Heart left ventricle (tissue), 16 donors: ENCODE results near the gene RCL1. TPM values are rescaled to one million over a fixed set of nuclear protein-coding genes. Genes with fewer than 3 reads are reported as not detected.

ENCODE experiments used
- ATAC-seq, 4 donors: fragments of 200-7000 bp; cut with Tn5 transposase; one replicate each; pipeline ENCODE4 v1.9.1; 2020 to 2022; ENCODE audit warnings: moderate library complexity in 4 of 4, mild to moderate bottlenecking in 3 of 4, moderate number of reproducible peaks in 1 of 4
- DNase-seq, 5 donors: peaks; one replicate each; pipeline ENCODE4 v3.0.0-alpha.2; 2020
- H3K27ac ChIP-seq, 12 donors: fragments of 200-600 bp; sonication (generic) in 4 of 12; one replicate each; pipeline versions ENCODE4 v1.5.0 to v1.8.0; 2016 to 2022; ENCODE audit warnings: mild to moderate bottlenecking in 2 of 12
- H3K27me3 ChIP-seq, 9 donors: fragments of 200-600 bp; sonication (generic) in 2 of 9; one replicate each; pipeline versions ENCODE4 v1.5.1 to v1.8.0; 2016 to 2022; ENCODE audit warnings: mild to moderate bottlenecking in 3 of 9
- H3K36me3 ChIP-seq, 9 donors: fragments of 200-600 bp; sonication (generic) in 2 of 9; one replicate each; pipeline versions ENCODE4 v1.5.0 to v1.8.0; 2018 to 2022; ENCODE audit warnings: mild to moderate bottlenecking in 2 of 9
- H3K4me1 ChIP-seq, 12 donors: fragments of 200-600 bp; sonication (generic) in 4 of 12; one replicate each; pipeline versions ENCODE4 v1.5.0 to v1.8.0; 2016 to 2022; ENCODE audit warnings: mild to moderate bottlenecking in 3 of 12
- H3K4me3 ChIP-seq, 12 donors: fragments of 200-600 bp; sonication (generic) in 4 of 12; one replicate each; pipeline versions ENCODE4 v1.5.0 to v1.8.0; 2017 to 2022; ENCODE audit warnings: mild to moderate bottlenecking in 9 of 12, moderate library complexity in 4 of 12
- H3K9me3 ChIP-seq, 12 donors: fragments of 200-600 bp; sonication (generic) in 4 of 12; one replicate each; pipeline versions ENCODE4 v1.5.0 to v1.8.0; 2016 to 2022; ENCODE audit warnings: mild to moderate bottlenecking in 1 of 12
- POLR2A ChIP-seq, 2 donors: fragments of 450-650 bp; IDR thresholded peaks; one replicate each; pipeline ENCODE4 v1.6.1; 2017; ENCODE audit warnings: antibody characterized with exemption in 2 of 2, mild to moderate bottlenecking in 2 of 2, moderate library complexity in 2 of 2
- WGBS, 4 donors: extraction: QIAGEN DNeasy Blood & Tissue Kit in 2 of 4; methylation state at CpG; one replicate each; pipeline versions ENCODE4 v1.1.5 to v1.1.7; 2013 to 2018; 5-methylcytosine and 5-hydroxymethylcytosine counted together
- intact Hi-C, 10 donors: fragments of 100-400 bp; cut with DNase I; formaldehyde crosslinking; loops; one replicate each; pipeline versions ENCODE4 v1.11.1 to v1.14.2; 2022
- polyA plus RNA-seq, 2 donors: library from polyadenylated mRNA; stranded (reverse); fragments of 200-250 nt; gene quantifications; one replicate each; pipeline ENCODE4 v1.2.3, GENCODE V29; 2013
- total RNA-seq, 9 donors: library from RNA; depleted of rRNA in 2 of 9; stranded (reverse); fragments of >200 nt in 2 of 9; fragmentation: NEBNext Ultra II Directional in 3 of 9; extraction: Animal tissue kit (Norgen Biotek cat#: 25700) in 3 of 9; gene quantifications; one replicate each; pipeline versions ENCODE4 v1.1.0 to v1.2.4, GENCODE V29; 2016 to 2023
- TF ChIP-seq, protein P1 (sequence below), 12 donors: fragments of 200-600 bp; sonication (generic) in 4 of 12; IDR thresholded peaks; one replicate each; pipeline versions ENCODE4 v1.5.0 to v1.8.0; 2018 to 2022; ENCODE audit warnings: antibody characterized with exemption in 12 of 12, mild to moderate bottlenecking in 5 of 12
- donor health status: ischemic (EF 13 %, LVEDD 7.1; RV severe dilation, severe dysfunction).
- donor health status: healthy with polysubstance abuse.
- donor health status: DM: no; HTN: yes; CAD: no.
- donor health status: DM: no; HTN: no; CAD: no.
- donor health status: ischemic (EF 25% LVEDD 6.9; RV normal size, moderate dysfunction).
- donor health status: ischemic (EF 25% LVEDD 5.7; RV mildly dilated, moderate dysfunction).
- donor health status: healthy.
- donor health status: DM: yes; HTN: yes; CAD: no.
- donor health status: ischemic (EF 35%, LVEDD 5.7; RV mildly dilated, moderate dysfunction).
- donor health status: nonischemic (EF 11% LVEDD 7.7; RV severe dilation, severe dysfunction).
- donor health status: DM: yes; HTN: yes; CAD: no.
- donor health status: PGD.
- donor health status: ischemic (EF 29% LVEDD 5.4; RV normal size, mild dysfunction).
- donor health status: nonischemic (EF 23%, LVEDD 6.1; RV moderate dilation, normal function).

The RCL1 gene
- total and polyA plus RNA-seq, 11 donors, result 3.8 to 11.3 (median 7.2) TPM

DNA sequence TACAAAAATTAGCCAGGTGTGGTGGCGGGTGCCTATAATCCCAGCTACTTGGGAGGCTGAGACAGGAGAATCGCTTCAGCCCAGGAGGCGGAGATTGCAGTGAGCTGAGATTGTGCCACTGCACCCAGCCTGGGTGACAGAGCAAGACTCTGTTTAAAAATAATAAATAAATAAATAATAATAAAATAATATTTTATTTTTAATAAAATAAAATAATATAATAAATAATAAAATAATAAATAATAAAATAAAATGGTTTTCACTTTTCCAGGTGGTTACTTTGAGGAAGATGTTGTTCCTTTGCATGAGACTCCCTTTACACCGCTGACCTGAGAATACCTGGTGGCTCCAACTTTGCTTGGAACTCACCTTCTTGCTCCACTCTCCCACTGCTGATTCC is 82.8 kb downstream of the RCL1 start:
- no peaks in the 10 kb centered on the region for H3K27me3 ChIP-seq
- H3K4me1 ChIP-seq, result peaks cover 0 to 3% (median 0%) of the 10 kb centered on the region in 12 donors
- H3K9me3 ChIP-seq, result no peaks in the 10 kb centered on the region
- 96 to 98% (median 97%) methylated on average over 4 of the region's 4 CpGs for WGBS, 4 donors
- no peak overlapping the region for H3K4me3 ChIP-seq
- TF ChIP-seq POLR2A (IDR thresholded peaks at IDR 0.05), result no peak
- H3K36me3 ChIP-seq, result no peaks in the 10 kb centered on the region
- no peak for DNase-seq
- intact Hi-C loops, result no loop called here
- H3K27ac ChIP-seq, result no peak overlapping the region
- ATAC-seq, result no peak

DNA sequence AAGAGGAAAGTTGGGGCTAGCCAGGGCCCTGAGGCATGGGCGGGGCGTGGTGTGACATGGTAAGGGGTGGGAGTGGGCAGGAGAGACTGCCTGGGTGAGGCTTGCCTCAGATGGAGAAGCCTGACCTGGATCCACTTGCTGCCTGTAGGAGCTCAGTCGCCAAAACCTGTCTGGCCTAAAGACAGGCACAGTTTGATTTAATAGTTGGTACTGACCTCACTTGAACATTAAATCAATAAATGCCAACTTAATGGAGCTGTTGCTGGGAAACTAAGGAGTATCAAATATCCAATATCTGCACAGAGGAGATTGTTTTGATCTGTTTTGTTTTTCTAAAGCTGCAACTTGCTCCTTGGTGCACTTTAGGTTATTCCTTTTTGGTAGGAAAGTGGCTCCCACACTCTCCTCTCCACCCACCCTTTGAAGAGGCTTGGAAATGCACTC is 86.4 kb downstream of the RCL1 start:
- TF ChIP-seq POLR2A (IDR thresholded peaks at IDR 0.05), result no peak
- TF ChIP-seq, protein P1, sequence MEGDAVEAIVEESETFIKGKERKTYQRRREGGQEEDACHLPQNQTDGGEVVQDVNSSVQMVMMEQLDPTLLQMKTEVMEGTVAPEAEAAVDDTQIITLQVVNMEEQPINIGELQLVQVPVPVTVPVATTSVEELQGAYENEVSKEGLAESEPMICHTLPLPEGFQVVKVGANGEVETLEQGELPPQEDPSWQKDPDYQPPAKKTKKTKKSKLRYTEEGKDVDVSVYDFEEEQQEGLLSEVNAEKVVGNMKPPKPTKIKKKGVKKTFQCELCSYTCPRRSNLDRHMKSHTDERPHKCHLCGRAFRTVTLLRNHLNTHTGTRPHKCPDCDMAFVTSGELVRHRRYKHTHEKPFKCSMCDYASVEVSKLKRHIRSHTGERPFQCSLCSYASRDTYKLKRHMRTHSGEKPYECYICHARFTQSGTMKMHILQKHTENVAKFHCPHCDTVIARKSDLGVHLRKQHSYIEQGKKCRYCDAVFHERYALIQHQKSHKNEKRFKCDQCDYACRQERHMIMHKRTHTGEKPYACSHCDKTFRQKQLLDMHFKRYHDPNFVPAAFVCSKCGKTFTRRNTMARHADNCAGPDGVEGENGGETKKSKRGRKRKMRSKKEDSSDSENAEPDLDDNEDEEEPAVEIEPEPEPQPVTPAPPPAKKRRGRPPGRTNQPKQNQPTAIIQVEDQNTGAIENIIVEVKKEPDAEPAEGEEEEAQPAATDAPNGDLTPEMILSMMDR (IDR thresholded peaks at IDR 0.05), result no peak
- Histone ChIP-seq H3K27ac (no peak overlapping the region), H3K9me3 (no peaks in the 10 kb centered on the region), H3K4me3 (no peak overlapping the region), H3K27me3 (no peaks in the 10 kb centered on the region), H3K36me3 (no peaks in the 10 kb centered on the region), H3K4me1 (no peaks in the 10 kb centered on the region)
- WGBS, 4 donors, result 94 to 98% (median 96%) methylated on average over 3 of the region's 3 CpGs
- intact Hi-C loops, result no loop called here
- no peak for ATAC-seq
- no peak for DNase-seq

DNA sequence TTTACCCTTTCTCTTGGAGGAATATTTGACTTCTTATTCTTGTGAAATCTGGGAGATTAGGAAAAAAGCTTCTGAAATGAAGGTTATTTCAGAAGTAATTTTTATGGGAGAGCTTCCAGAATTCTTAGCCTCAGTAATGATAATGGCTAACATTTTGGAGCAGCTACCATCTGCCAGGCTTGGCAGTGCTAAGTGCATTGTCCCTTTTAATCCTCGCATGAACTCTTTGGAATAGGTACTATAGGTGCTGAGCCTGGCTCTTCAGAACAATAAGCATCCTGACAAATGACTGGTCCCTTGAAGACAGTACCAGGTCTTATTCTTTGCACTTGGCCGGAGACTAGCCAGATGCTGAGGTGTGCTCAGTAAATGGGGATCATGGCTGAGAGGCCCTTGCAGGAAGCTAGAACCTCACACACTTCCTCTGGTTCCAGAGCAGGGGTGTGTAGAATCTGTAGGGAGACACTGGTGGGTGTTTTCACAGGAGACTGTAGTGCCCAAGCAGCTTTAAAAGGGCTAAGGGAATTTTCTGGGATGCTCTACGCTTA is 90.7 kb downstream of the RCL1 start:
- Histone ChIP-seq H3K4me3 (no peak overlapping the region), H3K36me3 (peaks cover 0 to 5% (median 0%) of the 10 kb centered on the region in 9 donors), H3K27ac (no peak overlapping the region), H3K27me3 (no peaks in the 10 kb centered on the region), H3K4me1 (peaks cover 0 to 8% (median 0%) of the 10 kb centered on the region in 12 donors), H3K9me3 (no peaks in the 10 kb centered on the region)
- no peak for TF ChIP-seq POLR2A (IDR thresholded peaks at IDR 0.05)
- no peak for DNase-seq
- intact Hi-C loops, result no loop called here
- 87 to 98% (median 95%) methylated on average over 2 to 3 of the region's 3 CpGs for WGBS, 4 donors
- no peak for ATAC-seq

DNA sequence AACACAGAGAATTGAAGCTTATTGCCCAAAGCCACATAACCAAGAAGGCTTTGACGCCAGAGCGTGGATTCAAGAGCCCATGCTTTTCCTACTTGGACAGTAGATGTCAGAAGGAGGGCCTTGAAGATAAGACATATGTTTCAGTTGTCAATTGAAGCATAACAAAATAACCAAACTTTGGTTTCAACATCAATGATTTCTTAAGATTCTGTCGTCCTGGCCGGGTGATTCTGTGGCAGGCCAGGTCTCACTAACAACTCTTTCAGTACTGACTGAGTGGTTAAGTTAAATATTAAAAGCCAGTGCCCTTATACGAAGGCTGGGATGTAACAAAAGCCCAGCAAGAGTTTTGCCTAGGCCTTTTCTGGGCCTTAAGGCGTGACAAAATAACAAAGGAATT is 94.0 kb downstream of the RCL1 start:
- Histone ChIP-seq H3K9me3 (no peaks in the 10 kb centered on the region), H3K36me3 (peaks cover 0 to 5% (median 0%) of the 10 kb centered on the region in 9 donors), H3K4me1 (peaks cover 0 to 8% (median 0%) of the 10 kb centered on the region in 12 donors), H3K27ac (no peak overlapping the region), H3K4me3 (no peak overlapping the region), H3K27me3 (no peaks in the 10 kb centered on the region)
- DNase-seq (no peak), ATAC-seq (no peak)
- intact Hi-C loops, result no loop called here
- TF ChIP-seq, protein P1 (IDR thresholded peaks at IDR 0.05), result no peak
- no peak for TF ChIP-seq POLR2A (IDR thresholded peaks at IDR 0.05)
- WGBS, 4 donors, result 72 to 80% (median 78%) methylated on average over 6 of the region's 6 CpGs

DNA sequence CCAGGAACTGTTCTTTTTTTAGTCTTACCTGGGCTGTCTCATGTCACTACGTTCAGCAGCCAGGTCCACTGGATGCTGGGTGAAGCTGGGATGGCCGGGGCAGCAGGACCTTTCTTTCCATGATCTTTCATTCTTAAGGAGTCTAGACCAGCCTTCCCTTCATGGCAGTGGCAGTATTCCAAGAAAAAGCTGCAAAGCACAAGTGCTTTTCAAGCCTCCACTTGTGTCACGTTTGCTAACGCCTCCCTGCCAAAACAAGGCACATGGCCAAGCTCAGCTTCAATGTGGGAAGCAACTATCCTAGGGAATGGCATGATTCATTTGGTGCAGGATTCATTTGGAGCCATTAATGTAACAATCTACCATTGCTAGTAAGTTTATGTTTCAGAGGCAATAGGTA is 94.8 kb downstream of the RCL1 start:
- Histone ChIP-seq H3K27me3 (no peaks in the 10 kb centered on the region), H3K4me3 (no peak overlapping the region), H3K4me1 (peaks cover 0 to 8% (median 0%) of the 10 kb centered on the region in 12 donors), H3K36me3 (peaks cover 0 to 5% (median 0%) of the 10 kb centered on the region in 9 donors), H3K27ac (no peak overlapping the region), H3K9me3 (no peaks in the 10 kb centered on the region)
- 21 to 36% (median 30%) methylated on average over 4 of the region's 4 CpGs for WGBS, 4 donors
- intact Hi-C loops, result no loop called here
- DNase-seq (peak in 3 of 5 donors; percentile 49 to 61 (median 60)), ATAC-seq (peak in 3 of 4 donors; percentile 75 to 80 (median 76))
- TF ChIP-seq, protein P1 (IDR thresholded peaks at IDR 0.05), result no peak
- TF ChIP-seq POLR2A (IDR thresholded peaks at IDR 0.05), result no peak
